DMS114 treated with DMSO at 0.1 percent for 48 hours (cell line): Measurements from ENCODE around the gene L3HYPDH.

Experiments
- DNase-seq: peaks from one replicate; lab custom pipeline; 2025; ENCODE audit not compliant: unreplicated experiment; lab: John Stamatoyannopoulos, UW

The L3HYPDH gene

DNA sequence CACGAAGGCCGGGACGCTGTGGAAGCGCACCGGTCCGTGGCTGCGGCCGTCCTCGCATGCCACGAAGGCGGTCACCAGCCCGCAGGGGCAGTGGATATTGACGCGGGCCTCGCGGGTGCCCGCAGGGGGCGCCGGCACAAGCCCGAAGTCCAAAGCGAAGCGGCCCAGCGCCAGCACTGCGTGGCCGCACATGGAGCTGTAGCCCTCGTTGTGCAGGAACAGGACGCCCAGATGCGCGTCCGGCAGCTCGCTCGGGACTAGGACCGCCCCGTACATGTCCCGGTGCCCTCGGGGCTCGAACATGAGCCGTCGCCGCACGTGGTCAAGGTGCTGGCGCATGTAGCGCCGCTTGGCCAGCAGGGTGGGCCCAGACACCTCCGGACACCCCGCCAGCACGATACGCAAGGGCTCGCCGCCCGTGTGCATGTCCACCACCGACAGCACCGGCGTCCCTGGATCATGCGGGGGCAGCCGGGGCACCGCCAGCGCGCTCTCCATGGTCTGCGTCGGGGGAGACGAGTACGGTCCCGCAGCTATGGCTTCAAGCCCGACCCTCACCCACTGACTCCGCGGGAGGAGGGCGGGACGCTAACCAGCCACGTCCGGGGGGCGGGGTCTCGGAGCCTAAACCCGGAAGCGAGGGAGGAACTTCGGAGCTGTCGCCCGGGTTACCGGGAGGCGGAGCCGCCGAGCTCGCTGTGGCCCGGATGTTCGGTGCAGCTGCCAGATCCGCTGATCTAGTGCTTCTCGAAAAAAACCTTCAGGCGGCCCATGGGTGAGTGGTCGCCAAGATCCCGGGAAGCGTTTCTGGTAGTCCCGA lies at the start of gene L3HYPDH, which contains the start of gene JKAMP:
TSS of gene L3HYPDH (minus strand) at position 590 of the 820 bp plus-strand sequence. CDS start at position 498, 92 bp downstream.
TSS of gene JKAMP (plus strand) at position 699 of the 820 bp plus-strand sequence. CDS start at position 772, 73 bp downstream.
- peak; percentile 84 for DNase-seq

DNA sequence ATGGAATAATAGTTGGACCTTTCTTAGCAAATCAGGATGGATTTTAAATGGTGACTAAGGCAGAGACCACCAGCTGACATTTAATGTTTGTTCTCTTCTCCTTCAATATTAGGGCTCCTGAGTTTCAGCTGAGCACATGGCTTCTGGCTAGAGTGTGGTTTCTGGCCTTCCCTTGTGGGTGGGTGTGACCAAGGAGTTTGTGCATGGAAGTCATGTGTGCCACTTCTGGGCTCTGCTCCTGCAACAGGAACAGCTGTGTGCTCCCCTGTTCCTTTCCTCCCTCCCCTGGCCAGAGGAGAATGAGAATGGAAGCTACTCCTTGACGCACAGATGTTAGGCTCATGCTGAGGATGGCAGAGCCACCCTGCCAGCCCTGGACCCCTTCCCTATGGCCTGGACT lies 48.2 kb upstream of the L3HYPDH start:
- DNase-seq, result no peak

DNA sequence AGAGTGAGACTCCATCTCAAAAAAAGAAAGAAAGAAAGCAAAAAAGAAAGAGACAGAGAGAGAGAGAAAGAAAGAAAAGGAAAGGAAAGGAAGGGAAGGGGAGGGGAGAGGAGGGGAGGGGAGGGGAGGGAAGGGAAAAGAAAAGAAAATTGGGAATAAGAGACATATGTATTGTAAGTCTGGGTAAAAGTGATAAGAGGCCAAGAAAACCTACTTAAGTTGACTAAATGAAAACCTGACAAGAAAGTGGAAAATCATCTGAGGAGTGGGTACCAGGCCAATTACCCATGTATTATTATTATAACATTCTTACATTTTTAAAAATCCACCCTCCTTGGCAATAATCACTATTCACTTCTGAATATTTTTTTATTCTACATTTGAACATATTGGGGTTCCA lies 46.1 kb upstream of the L3HYPDH start:
- no peak for DNase-seq

DNA sequence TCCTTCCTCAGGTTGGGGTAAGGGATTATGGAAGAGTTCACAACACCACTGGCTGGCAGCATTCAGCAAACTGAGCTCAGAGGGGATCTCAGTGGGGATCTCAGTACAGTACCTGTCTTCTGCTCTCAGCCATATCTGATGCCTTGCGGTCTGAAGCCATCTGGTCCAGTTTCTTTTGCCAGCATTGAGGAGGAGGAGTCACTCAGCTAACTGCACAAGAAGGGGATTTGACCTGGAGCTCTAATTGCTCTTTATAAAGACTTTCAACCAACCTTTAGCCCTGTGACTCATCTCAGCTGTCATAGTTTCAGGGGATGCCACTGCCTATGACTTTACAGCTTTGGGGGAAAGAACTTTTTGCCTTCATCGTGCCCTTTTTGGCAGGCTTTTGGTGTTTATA lies 45.0 kb upstream of the L3HYPDH start:
- DNase-seq, result no peak

DNA sequence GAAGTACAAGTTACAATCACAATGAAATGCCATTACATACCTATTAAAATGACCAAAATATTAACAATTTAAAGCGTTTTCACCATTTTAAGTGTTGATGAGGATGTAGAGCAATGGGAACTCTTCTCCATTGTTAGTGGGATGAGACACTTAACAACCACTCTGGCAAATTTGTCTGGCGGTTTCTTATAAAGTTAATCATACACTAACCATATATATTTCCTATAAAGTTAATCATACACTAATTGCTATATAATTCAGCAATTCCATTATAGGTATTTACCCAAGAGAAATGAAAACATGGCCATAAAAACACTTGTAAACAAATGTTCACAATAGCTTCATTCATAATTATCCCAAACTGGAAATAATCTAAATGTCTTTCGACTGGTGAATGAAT lies 36.0 kb upstream of the L3HYPDH start:
- DNase-seq, result no peak

DNA sequence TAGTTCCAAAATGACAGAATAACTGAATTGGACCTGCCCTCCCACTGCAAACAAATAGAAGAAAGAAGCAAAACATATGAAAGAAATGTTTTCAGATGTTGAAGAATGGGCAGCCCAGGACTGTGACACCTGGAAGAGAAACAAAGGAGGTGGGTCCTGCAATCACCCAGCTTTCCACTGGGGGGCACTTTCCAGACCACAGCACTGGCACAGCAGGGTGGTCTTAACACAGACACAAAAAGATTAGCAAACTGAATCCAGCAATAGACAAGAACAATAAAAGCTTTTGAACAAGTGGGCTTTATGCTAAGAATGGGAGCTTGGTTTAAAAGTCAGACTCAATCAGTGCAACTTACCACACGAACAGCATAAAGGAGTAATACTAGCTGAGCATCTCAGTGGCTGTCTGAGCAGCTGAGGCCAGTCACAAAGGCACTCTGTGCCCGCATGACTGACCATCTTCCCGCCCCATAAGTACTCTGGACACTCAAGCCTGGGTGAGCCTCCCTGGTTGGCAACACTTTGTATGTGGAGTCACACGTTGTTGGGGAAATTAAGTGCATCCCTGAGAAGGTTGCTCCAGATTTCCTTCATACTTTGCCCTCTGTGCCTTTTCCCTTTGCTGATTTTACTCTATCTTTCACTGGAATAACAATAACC lies 27.8 kb upstream of the L3HYPDH start:
- no peak for DNase-seq

DNA sequence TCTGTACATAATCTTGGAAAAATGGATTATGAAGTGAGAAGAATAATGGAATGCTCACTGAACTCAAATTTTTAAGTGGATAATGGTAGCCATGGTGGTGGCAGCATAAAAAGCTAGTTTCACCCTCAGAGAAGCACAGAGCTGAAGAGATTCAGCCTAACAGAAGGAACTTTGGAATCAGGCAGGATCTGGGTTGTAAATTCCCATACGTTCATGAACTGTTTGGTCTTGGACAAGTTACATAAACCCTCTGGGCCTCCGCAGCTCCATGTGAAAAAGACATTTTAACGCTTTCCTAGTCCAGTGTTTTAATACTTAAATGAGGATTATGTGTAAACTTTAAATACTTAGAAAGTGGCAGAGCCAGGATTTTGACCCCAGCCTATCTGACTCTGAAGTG lies 26.8 kb upstream of the L3HYPDH start:
- DNase-seq, result no peak

DNA sequence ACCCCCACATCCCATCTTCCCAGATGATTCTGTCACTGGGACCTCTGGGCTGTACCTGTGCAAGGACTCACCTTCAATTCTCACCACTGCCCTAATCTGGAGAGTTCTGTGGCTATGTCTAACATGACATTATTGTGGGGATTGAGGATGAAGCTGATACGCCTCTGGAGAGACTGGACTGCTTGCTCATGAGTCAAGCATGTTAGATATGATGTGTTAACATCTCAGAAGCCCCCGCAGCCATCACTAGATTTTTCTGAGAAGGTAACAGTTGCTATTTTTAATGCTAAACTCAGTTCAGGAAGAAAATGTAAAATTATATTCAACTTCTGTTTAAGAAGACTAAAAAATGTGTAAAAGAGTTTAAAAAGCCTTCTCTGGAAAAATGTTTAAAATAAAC lies 25.8 kb upstream of the L3HYPDH start:
- no peak for DNase-seq

DNA sequence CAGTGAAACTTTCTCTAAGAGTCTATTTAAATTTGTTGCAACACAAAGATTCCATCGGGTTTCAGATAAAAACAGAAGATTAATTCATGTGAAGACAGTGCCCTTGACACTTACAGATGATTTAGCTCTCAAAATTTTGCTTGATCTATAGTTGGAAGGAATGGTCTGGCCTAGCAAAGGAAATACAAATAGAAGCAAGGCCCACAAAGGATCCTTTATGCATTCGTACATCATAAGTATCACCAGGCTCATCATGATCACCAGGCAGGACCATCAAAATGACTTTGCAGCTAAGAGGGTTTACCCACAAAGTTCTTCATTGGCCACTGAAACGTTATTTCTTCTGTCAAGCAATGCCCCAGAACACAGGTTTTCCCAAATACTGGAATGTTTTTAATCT lies 24.9 kb upstream of the L3HYPDH start:
- DNase-seq, result no peak

DNA sequence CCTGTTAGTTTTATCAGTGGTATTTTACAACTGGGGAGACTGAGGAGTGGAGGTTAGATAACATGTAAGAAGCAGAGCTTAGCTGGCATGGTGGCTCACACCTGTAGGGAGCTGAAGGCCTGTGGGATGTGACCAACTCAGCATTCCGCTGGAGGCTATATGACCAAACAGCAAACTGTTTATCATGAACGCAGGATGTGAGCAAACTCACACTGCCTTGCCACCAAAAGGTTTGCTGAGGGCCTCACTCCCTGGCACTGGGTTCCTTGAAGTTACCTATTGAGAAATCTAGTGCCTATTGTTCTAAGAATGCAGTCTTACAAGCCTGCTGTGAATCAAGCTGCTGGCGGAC lies 23.5 kb upstream of the L3HYPDH start:
- DNase-seq, result no peak

DNA sequence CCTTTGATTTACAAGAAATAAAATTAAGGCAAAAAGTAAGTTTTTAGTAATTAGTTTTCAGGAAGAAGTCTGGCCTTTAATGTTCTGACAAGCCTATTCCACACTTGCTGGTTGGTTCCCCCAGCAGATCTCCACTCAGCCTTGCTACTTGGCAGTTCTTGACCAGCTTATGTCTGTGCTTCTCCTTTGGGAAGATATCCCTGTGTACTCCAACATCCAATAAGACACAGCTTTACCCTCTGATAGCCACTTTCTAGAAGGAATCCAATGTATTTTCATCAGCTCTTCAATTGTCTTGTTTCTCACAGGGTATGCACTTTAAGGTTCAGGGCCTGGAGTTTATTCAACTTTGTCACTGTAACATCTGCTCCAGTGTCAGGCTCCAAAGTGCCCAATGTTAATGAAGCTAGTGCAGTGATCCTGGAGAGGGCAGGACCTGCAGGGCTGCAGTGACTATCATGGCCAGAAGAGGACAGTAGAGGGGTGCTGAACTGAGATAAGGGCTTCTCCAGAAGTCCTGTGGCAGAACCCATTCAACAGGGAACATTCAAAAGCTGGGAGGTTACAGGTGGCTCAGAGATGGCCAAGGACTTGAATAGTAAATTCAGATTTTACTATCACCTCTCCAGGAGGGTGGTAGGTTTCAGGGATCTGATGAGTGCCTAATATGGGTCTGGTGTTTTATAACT lies 23.0 kb upstream of the L3HYPDH start:
- DNase-seq, result peak; percentile 35

DNA sequence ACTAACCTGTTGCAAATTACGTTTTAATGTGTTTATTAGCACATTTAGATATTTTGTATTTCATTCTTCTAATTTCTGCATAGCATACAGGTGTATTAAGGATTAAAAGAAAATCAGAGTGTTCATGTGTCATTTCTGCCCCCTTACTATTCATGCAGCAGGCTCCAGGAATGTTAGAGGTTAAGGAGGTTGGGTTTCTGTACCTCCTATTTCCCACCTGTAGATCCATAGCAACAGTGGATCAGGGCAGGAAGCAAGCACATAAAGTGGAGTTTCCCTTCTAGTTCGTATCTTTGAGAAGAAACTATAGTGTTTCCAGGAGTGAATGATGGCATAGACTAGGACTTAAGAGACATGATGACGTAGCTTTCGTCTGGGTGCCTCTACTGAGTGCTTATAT lies 19.0 kb upstream of the L3HYPDH start:
- no peak for DNase-seq

DNA sequence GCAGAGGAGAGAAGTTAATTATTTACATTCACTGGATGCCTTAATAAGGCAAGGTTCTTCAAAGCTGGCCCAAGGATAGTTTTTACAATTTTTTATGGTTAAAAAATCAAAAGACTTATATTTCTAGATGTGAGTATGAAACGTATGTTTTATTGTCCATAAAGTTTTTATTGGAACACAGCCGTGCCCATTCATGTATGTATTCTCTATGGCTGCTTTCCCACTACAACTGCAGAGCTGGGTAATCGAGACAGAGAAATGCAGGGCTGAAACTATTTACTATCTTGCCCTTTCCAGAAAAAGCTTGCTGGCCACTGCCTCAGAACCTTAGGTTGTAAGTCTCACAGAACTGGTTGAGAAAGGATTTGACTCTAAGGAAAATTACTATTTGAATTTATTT lies 16.5 kb upstream of the L3HYPDH start:
- no peak for DNase-seq

DNA sequence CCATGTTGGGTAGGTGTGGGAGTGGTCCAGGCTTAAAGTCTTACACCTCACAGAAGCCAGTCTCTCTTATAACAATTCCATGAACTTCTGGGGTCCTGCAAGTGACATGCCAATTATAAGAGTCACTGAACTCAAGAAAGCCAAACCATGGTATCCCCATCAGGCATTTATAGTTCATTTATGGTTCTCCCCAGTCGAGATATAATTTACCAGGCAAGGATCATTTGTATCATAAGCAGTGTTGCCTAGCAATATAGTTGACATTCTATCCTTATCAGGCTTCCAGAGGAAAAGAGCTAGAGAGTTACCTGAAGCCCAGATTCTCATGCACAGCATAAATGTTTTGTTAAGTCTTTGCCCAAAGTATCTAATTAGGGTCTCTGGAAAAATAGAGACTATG lies 8.2 kb upstream of the L3HYPDH start:
- DNase-seq, result no peak

DNA sequence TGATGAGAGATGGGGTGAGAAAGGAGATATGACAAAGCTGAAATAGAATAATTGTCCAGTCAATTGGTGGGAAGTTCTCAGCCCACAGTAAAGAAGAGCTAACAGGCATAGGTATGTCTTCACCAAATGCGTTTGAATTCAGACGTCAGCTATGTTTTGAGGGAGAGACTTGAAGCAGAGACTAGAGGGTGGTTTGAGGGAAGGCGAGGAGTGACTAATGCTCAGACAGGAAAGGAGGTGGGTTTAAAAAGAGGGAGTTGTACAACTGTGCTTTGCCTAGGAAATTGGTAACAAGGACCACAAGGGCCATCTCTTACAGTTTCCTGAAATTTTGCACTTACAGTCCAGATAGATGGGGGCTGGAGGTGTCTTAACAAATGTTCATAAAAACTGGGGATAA lies 6.5 kb upstream of the L3HYPDH start:
- DNase-seq, result no peak

DNA sequence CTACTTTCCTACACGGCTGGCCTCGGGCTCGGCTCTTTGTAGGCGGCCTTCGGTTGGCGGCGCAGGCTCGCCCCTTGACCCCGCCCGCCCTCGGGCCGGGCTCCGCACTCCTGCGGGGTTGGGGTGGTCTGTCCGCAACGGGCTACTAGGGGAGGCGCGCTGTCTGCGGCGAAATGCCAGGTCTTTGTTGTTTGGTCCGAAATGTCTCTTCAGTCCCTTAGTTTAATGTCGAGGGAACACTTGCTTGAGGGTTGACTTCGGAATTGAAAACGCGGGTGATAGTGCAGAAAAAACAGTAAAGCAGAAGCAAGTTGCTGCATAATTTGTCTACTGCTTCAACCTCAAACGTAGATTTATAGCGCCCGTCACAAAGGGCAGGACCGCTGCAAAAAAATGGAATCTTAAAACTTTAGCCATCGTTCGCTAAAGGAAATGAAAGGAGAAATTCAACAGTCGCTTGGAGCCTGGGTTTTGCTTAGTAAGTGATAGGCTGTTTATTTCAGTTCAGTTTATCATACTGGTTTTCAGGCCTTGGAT lies 499 bp upstream of the L3HYPDH start:
- no peak for DNase-seq

DNA sequence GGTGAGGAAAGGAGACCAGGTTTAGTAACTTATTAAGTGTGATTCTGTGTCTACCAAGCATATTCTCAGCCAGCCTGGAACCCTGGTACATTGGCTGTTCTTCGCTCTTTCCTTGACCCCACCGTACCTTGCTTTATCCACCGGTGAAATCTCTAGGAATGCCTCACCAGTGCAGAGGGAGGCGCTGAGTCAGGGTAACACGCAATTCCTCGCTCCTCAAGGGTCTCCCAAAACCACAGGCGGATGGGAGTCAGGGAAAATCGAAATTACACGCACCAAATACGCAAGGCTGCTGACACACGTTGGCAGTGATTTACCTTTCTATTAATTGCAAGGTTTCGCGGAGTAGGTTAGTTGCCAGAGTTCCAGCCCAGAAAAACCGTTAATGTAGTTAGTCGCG lies 845 bp downstream of the L3HYPDH start:
- DNase-seq, result no peak

DNA sequence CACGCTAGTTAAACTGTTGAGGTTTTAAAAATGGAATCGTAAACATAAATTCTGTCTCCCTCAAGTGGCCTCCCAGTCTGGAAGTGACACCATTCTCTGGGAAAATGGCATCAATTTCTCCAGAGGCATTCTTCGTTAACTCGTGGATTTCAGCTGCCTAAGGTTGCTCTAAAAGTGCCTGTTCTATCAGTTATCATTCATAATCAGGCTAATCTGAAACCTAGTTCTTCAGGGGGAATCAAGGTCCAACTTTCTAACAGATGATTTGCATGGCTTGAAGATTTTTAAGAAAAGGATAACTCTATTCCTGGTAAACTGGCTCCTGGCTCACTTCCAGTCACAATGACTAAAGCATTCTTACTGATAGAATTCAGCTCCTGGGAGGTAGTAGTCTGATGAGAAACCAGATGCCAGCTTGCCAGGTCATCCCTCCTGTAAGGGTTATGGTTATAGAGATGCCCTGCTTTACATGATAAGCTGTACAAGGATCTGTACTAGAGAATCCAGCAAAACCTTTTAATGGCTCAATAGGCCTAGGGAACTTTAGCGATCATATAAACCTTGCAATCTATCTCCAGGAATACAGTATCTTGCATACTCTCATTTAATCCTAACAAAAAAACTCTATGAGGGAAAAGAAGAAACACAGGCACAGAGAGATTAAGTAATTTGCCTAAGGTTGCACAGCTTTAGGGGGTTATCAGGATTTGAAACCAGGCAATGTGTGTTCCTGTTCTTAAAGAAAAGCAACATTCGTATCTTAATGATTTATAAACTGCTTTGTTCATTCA lies 1.5 kb downstream of the L3HYPDH start:
- no peak for DNase-seq

DNA sequence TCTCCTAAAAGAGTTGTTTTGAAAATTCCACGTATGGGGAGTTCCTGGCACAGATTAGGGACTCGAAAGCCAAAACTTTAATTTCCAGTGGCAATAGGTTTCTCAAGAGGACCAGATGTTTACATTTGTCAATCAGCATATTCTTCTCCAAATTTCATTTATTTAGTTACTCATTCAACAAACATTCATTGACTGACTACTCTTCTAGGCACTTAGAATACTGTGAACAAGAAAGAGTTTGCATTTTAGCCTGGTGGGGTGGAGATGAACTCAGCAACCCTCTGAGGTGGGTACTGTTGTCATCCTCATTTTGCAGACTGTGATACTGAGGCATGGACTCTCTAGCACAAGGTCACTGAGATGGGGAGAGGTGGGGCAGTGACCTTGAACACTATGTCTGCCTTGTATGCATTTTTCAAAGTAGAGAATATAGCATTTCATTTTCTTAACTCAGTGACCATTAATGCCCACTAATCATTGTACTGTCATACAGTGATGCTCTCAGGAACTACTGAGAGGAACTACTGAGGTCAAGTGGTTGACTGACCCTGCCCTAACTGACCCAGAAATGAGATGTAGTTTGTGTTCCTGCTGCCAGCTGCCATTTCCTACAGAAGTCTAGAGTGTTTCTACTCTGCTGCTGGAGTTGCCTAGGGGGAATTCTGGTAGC lies 2.2 kb downstream of the L3HYPDH start:
- DNase-seq, result no peak

DNA sequence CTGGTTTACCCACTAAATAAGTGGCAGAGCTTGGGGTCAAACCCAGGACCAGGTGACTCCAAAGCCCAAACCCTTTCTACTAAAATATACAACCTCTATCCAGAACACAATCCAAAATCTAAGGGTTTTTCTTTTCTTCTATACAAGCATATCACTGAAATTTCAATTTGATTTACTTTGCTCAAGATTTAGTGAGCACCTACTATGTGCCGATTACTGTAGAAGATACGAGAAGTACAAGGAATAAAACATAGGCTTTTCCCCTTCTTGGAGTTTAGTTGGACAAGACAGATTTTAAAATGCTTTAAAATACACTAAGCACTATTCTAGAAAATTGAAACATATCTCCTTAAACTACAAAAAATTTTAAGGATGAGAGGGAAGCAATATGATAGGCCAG lies 2.8 kb downstream of the L3HYPDH start:
- DNase-seq, result no peak
